Measurements from ENCODE around the gene MB. TPM values are rescaled to one million over a fixed set of nuclear protein-coding genes. Genes with fewer than 3 reads are reported as not detected.

The MB gene
- total and polyA plus RNA-seq, 2 experiments from 2014 or later = not detected

- Mint-ChIP-seq H3K9me3 (no peaks in the 10 kb centered on the region), H3K36me3 (ENCODE audit: low read depth) (no peaks in the 10 kb centered on the region), H3K27ac (no peak overlapping the region), H3K4me3 (no peak overlapping the region), H3K27me3 (ENCODE audit: insufficient read depth, low read depth, poor library complexity) (peaks cover 4% of the 10 kb centered on the region), H3K4me1 (peaks cover 10% of the 10 kb centered on the region)
- TF ChIP-seq REST (IDR thresholded peaks at IDR 0.05; ENCODE audit: unreplicated experiment) = no peak
- no peak for TF ChIP-seq STAT1 (IDR thresholded peaks at IDR 0.05; ENCODE audit: unreplicated experiment)
- TF ChIP-seq ETS1 (IDR thresholded peaks at IDR 0.05) = no peak
- TF ChIP-seq EZH2 (IDR thresholded peaks at IDR 0.05; ENCODE audit: low read depth, unreplicated experiment) = no peak
- Histone ChIP-seq H3K4me1 (ENCODE audit: insufficient read depth) (peaks cover 4% of the 10 kb centered on the region; the same call in 1 of the 2 replicates), H3K4me2 (no peak overlapping the region), H3K4me3 (no peak overlapping the region), H3F3A (replicated peaks; ENCODE audit: low read depth) (no peaks in the 10 kb centered on the region), H3K27ac (ENCODE audit: low read depth) (no peak overlapping the region), H3K9me2 (ENCODE audit: insufficient read depth) (no peaks in the 10 kb centered on the region; the same call in 1 of the 2 replicates), H3K36me3 (ENCODE audit: insufficient read depth) (no peaks in the 10 kb centered on the region), H3K79me2 (replicated peaks; ENCODE audit: insufficient read depth) (no peaks in the 10 kb centered on the region), H3K27me3 (ENCODE audit: insufficient read depth) (no peaks in the 10 kb centered on the region), H2AFZ (no peak overlapping the region), H4K20me1 (replicated peaks; ENCODE audit: insufficient read depth) (no peaks in the 10 kb centered on the region)
- ATAC-seq (no peak), DNase-seq (ENCODE audit: low spot score) (peak; percentile 22)
Measured at GRCh38 chr22:35620624-35621251, 3.6 kb upstream of the MB start.

- Histone ChIP-seq H3K4me1 (ENCODE audit: insufficient read depth) (peaks cover 4% of the 10 kb centered on the region; the same call in 1 of the 2 replicates), H2AFZ (no peak overlapping the region; the same call in 1 of the 2 replicates), H4K20me1 (replicated peaks; ENCODE audit: insufficient read depth) (no peaks in the 10 kb centered on the region), H3K27ac (ENCODE audit: low read depth) (no peak overlapping the region), H3K79me2 (replicated peaks; ENCODE audit: insufficient read depth) (no peaks in the 10 kb centered on the region), H3F3A (replicated peaks; ENCODE audit: low read depth) (no peaks in the 10 kb centered on the region), H3K4me2 (no peak overlapping the region), H3K27me3 (ENCODE audit: insufficient read depth) (no peaks in the 10 kb centered on the region), H3K36me3 (ENCODE audit: insufficient read depth) (no peaks in the 10 kb centered on the region), H3K9me2 (ENCODE audit: insufficient read depth) (no peaks in the 10 kb centered on the region; the same call in 1 of the 2 replicates), H3K4me3 (no peak overlapping the region)
- Mint-ChIP-seq H3K4me3 (no peak overlapping the region), H3K4me1 (peaks cover 14% of the 10 kb centered on the region), H3K36me3 (ENCODE audit: low read depth) (no peaks in the 10 kb centered on the region), H3K27me3 (ENCODE audit: insufficient read depth, low read depth, poor library complexity) (peaks cover 4% of the 10 kb centered on the region), H3K9me3 (no peaks in the 10 kb centered on the region), H3K27ac (no peak overlapping the region)
- TF ChIP-seq POLR2AphosphoS5 (IDR thresholded peaks at IDR 0.05; ENCODE audit: low read depth) (no peak), CTCF (conservative IDR thresholded peaks at IDR 0.05; ENCODE audit: low read depth in 2 of 2) (peak; percentile 21 to 46; a peak in 3 of 4 replicates)
- peak; percentile 31 for DNase-seq (ENCODE audit: low spot score)
- peak; percentile 12; the same call in 2 of the 3 replicates for ATAC-seq
Measured at GRCh38 chr22:35619336-35620094, 2.4 kb upstream of the MB start.
